ENCODE results near the gene CFB.

Gene CFB

DNA sequence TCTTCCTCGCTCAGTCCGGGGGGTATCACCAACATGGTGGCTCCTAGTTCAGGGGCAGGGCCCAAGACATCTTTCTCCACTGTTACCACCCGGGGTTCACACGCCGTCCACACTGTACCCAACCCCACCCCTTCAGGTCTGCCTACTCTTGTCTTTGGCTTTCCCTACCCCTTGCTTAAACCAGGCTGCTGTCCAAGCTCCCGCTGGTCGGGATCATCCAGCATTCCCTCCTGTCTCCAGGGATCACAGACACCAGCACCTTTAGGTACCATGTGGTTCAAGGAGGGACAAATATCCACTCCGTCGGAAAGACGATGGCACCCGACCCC lies 12.5 kb downstream of the CFB start:
- H3K4me3 ChIP-seq (replicated peaks in 1 of 2; ENCODE audit: low read depth in 2 of 2, low read length in 2 of 2): peak overlapping the region; percentile 73 to 100
- DNase-seq (ENCODE audit: low read depth in 2 of 2): no peak
- TF ChIP-seq, protein P1, sequence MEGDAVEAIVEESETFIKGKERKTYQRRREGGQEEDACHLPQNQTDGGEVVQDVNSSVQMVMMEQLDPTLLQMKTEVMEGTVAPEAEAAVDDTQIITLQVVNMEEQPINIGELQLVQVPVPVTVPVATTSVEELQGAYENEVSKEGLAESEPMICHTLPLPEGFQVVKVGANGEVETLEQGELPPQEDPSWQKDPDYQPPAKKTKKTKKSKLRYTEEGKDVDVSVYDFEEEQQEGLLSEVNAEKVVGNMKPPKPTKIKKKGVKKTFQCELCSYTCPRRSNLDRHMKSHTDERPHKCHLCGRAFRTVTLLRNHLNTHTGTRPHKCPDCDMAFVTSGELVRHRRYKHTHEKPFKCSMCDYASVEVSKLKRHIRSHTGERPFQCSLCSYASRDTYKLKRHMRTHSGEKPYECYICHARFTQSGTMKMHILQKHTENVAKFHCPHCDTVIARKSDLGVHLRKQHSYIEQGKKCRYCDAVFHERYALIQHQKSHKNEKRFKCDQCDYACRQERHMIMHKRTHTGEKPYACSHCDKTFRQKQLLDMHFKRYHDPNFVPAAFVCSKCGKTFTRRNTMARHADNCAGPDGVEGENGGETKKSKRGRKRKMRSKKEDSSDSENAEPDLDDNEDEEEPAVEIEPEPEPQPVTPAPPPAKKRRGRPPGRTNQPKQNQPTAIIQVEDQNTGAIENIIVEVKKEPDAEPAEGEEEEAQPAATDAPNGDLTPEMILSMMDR (IDR thresholded peaks at IDR 0.05; ENCODE audit: low read depth, low read length): no peak

DNA sequence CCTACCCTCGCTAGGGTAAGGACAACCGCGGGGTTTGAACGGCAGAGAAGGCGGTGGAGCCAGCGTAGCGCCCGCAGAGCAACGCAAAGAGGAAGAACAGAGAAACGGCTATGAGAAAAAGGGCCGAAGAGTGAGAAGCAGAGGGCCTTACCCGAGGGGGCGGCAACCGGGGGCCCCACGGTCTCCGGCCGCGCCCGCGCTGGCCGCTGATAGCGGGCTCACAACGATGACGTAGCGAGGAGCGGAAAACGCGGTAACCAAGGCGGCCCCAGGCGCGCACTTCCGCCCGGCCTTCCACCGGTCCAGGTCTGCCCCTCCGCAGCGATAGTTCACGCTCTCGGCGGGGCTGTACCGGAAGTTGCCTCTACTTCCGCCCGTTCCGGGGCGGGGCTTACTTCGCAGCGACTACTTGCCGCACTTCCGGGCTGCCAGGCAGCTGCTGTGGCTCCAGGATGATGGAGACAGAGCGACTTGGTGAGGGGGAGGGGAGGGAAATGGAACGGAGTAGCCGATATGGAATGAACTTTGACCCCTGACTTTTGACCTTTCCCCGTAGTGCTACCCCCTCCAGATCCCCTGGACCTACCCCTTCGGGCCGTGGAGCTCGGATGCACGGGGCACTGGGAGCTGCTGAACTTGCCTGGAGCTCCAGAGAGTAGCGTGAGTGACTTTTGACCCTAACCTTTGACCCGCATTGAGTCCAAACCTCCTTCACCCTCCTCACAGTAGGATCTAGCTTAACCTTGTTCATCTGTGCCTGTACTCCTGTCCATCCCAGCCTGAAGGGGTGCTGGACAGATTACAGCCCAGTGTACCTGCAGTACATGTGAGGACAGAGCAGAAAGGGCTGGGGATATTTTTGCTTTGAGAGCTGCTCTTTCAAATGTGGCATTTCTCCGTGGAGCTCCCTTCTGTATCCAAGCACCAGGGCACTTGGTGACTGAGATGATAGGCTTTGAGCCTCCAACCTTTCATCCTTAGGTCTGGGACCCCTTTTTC lies 13.1 kb downstream of the CFB start, which contains the start of the genes NELFE and SKIC2:
NELFE (minus strand) TSS at position 231 of the 999 bp plus-strand sequence. CDS start 525 bp downstream, outside the sequence.
SKIC2 (plus strand) TSS at position 435 of the 999 bp plus-strand sequence; CDS start at position 453, 18 bp downstream.
- DNase-seq (ENCODE audit: low read depth in 2 of 2): peak; percentile 98 to 99
- TF ChIP-seq, protein P1 (IDR thresholded peaks at IDR 0.05; ENCODE audit: low read depth, low read length): no peak
- H3K4me3 ChIP-seq (replicated peaks in 1 of 2; ENCODE audit: low read depth in 2 of 2, low read length in 2 of 2): peak within 1 kb of the TSS; percentile 73 to 100

DNA sequence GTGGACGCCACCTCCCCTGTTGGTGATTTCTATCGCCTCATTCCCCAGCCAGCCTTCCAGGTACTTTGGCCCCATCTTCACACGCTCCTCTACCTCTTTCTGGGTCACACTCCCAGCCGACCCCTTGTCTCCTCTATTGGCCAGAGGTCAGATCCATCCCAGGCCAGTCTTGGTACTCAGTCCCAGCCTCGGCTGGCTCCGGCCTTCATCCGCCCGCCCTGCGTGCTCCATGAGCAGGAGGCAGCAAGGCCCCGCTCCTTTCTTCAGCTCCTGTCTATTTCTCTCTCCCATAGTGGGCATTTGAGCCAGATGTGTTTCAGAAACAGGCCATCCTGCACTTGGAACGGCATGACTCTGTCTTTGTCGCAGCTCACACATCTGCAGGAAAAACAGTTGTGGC lies 15.7 kb downstream of the CFB start:
- TF ChIP-seq, protein P1 (IDR thresholded peaks at IDR 0.05; ENCODE audit: low read depth, low read length): no peak
- no peak for DNase-seq (ENCODE audit: low read depth in 2 of 2)
- no peak overlapping the region for H3K4me3 ChIP-seq (replicated peaks in 1 of 2; ENCODE audit: low read depth in 2 of 2, low read length in 2 of 2)

DNA sequence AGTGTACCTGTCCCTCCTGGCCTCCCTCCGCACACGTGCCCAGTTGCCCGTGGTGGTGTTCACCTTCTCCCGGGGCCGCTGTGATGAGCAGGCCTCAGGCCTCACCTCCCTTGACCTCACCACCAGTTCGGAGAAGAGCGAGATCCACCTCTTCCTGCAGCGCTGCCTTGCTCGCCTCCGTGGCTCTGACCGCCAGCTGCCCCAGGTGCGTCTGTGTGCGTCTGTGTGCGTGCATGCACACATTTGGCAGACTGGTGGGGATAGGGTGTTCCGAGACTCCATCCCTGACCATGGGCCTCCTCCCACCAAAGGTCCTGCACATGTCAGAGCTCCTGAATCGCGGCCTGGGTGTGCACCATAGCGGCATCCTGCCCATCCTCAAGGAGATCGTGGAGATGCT lies 18.0 kb downstream of the CFB start:
- TF ChIP-seq, protein P1 (IDR thresholded peaks at IDR 0.05; ENCODE audit: low read depth, low read length): no peak
- DNase-seq (ENCODE audit: low read depth in 2 of 2): no peak
- H3K4me3 ChIP-seq (replicated peaks in 1 of 2; ENCODE audit: low read depth in 2 of 2, low read length in 2 of 2): no peak overlapping the region

DNA sequence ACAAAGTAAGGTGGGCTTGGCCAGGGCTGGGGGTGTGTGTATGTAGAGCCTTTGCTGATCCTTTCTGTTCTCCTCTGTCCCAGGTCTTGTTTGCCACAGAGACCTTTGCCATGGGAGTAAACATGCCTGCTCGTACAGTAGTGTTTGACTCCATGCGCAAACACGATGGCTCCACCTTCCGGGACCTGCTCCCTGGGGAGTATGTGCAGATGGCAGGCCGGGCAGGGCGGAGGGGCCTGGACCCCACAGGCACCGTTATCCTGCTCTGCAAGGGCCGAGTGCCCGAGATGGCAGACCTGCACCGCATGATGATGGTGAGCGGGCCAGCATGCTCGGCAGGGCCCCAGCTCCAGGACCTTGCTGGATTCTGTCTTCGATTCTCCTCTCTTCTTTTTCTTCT lies 19.8 kb downstream of the CFB start:
- no peak for DNase-seq (ENCODE audit: low read depth in 2 of 2)
- no peak overlapping the region for H3K4me3 ChIP-seq (replicated peaks in 1 of 2; ENCODE audit: low read depth in 2 of 2, low read length in 2 of 2)
- TF ChIP-seq, protein P1 (IDR thresholded peaks at IDR 0.05; ENCODE audit: low read depth, low read length): no peak

DNA sequence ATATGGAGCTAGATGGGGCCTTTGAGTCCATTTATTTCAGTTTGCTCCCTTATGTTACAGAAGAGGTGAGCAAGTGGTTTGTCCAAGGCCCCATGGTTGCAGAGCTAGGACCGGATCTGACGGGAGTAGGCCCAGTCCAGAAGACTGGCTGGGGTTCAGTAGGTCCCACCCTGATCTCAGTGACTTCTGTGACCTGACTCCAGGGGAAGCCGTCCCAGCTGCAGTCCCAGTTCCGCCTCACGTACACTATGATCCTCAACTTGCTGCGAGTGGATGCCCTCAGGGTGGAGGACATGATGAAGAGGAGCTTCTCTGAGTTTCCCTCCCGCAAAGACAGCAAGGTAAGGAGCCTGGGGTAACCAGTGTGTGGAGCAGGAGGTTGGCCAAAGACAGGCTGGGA lies 20.6 kb downstream of the CFB start:
- no peak for DNase-seq (ENCODE audit: low read depth in 2 of 2)
- H3K4me3 ChIP-seq (replicated peaks in 1 of 2; ENCODE audit: low read depth in 2 of 2, low read length in 2 of 2): no peak overlapping the region
- TF ChIP-seq, protein P1 (IDR thresholded peaks at IDR 0.05; ENCODE audit: low read depth, low read length): no peak
